G401 (cell line): Measurements from ENCODE around the gene UTP14A. TPM values are rescaled to one million over a fixed set of nuclear protein-coding genes. Genes with fewer than 3 reads are reported as not detected.
"Not testable (repeated sequence)": the region's sequence is repeated elsewhere in the genome, so short reads cannot be mapped to it uniquely, and the experiment has no call there.

Source experiments
- DNase-seq: peaks from one replicate; pipeline ENCODE4 v3.0.0-alpha.2; 2015; ENCODE audit warnings: low spot score
- in situ Hi-C: cut with HindIII; loops from 2 replicates; pipeline ENCODE4 v1.10.0; 2016; ENCODE audit warnings: low sequenced_read_pairs, mixed read lengths
- total RNA-seq: library from RNA; depleted of rRNA; stranded (reverse); fragments of >200 nt; shearing (Covaris generic); gene quantifications from 2 replicates; pipeline ENCODE4 v1.2.3, GENCODE V29; 2014; rRNA removed

The UTP14A gene, protein sequence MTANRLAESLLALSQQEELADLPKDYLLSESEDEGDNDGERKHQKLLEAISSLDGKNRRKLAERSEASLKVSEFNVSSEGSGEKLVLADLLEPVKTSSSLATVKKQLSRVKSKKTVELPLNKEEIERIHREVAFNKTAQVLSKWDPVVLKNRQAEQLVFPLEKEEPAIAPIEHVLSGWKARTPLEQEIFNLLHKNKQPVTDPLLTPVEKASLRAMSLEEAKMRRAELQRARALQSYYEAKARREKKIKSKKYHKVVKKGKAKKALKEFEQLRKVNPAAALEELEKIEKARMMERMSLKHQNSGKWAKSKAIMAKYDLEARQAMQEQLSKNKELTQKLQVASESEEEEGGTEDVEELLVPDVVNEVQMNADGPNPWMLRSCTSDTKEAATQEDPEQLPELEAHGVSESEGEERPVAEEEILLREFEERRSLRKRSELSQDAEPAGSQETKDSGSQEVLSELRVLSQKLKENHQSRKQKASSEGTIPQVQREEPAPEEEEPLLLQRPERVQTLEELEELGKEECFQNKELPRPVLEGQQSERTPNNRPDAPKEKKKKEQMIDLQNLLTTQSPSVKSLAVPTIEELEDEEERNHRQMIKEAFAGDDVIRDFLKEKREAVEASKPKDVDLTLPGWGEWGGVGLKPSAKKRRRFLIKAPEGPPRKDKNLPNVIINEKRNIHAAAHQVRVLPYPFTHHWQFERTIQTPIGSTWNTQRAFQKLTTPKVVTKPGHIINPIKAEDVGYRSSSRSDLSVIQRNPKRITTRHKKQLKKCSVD
- total RNA-seq: 9.6 and 12.1 TPM in 2 replicates

- DNase-seq: peak; percentile 92
- in situ Hi-C loops: no loop called here
Observed at GRCh38 chrX:129905787-129906580, at the start of gene UTP14A. Gene UTP14A (plus strand): TSS chrX:129906164. CDS start chrX:129906211, 47 bp downstream.

- in situ Hi-C loops, DNase-seq: not testable (repeated sequence)
Observed at GRCh38 chrX:129859134-129859533, 46.8 kb upstream of the UTP14A start.

DNA sequence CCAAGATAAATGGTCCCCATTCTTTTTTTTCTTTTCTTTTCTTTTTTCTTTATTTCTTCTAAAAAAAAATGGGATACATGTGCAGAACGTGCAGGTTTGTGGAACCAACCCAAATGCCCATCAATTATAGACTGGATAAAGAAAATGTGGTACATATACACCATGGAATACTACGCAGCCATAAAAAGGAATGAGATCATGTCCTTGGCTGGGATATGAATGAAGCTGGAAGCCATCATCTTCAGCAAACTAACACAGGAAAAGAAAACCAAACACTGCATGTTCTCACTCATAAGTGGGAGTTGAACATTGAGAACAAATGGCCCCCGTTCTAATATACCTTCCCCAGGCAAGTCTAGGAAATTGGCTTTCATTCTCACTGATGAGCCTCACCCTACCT, 39.6 kb upstream of the UTP14A start:
- in situ Hi-C loops, DNase-seq: not testable (repeated sequence)

GRCh38 chrX:129872524-129872923, 33.4 kb upstream of the UTP14A start:
- in situ Hi-C loops: no loop called here
- no peak for DNase-seq

DNA sequence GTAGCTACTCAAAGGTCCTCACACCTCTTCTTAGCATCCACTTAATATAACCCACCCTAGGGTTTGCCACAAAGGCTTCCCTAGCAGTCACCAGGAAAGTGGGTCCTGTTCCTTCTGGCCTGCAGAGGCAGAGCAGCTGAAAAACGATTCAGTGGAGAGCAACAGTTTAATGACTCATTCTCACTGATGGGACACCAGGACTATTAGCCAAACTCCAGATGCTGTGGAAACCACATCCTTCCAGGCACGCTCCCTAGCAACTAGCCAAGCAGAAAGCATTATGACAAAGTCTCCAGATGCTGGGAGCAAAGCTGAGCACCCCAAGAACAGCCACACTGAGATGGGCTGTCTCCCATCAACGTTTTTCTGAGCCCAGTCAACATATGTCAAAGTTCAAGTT, 30.3 kb upstream of the UTP14A start:
- in situ Hi-C loops: no loop called here
- no peak for DNase-seq

DNA sequence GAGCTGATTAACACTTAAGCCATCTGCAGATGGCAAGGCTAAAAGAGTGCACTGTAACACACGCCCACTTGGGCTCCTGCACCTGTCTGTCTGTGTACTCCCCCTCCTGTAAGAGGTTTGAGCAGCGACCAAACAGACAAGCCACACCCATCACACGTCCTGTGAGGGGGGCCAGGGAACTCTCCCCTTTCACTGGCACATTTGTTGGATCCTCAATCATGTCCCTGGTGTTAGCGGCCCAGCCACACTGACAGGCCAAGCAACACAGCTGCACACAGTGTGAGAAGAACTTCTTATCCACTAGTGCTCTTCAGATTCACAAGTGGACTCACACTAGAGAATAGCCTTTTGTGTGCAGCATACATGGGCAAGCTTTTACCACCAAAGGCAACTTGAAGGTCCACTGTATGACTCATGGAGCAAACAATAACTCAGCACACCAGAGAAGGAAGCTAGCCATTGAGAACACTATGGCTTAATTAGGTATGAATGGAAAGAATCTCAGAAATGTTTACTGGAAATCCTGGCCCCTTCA, 29.1 kb upstream of the UTP14A start:
- in situ Hi-C loops: no loop called here

DNA sequence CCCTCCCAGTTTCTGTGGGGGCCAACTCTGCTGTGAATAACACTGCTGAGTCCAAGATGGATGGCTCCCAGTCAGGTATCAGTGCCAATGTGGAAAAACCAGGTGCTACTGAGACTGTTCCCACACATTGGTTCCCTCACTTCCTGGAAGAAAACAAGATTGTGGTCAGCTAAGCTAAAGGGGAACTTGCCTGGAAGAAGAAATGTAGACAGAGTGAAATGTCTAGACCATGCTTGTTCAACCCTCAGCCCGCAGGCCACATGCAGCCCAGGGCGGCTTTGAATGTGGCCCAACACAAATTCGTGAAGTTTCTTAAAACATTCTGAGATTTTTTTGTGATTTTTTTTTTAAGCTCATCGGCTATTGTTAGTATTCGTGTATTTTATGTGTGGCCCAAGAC, 28.6 kb upstream of the UTP14A start:
- no peak for DNase-seq

More for the DNA sequence above, 29.1 kb upstream of the UTP14A start:
- DNase-seq: no peak

DNA sequence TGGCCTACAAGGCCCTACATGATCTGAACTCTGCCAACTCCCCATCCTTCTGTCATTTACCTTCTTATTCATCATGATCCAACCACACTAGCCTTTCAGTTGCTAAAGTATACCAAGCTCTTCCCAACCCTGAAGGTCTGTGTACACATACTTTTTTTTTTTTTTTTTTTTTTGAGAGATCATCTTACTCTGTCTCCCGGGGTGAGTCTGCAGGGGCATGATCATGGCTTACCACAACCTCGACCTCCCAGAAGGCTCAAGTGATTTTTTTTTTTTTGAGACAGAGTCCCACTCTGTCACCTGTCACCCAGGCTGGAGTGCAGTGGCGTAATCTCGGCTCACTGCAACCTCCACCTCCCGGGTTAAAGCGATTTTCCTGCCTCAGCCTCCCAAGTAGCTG, 5.9 kb upstream of the UTP14A start:
- DNase-seq: no peak
- in situ Hi-C loops: no loop called here

More for the DNA sequence above, 28.6 kb upstream of the UTP14A start:
- in situ Hi-C loops: no loop called here

DNA sequence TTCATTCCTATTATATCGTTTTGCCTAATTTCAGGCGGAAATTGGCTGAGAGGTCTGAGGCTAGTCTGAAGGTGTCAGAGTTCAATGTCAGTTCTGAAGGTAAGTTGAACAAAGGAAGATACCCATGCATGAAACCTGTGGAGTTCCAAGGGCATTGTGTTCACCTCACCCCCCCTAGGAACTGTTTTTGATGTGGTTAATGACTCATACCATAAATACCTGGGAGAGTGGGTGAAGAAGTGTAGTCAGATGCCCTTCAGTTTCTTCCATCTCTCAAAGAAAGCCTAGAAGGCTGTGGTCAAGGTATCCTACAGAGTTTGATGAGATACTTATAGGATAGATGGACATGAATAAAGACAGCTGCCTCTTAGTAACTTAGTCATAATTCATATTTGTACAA, 2.7 kb downstream of the UTP14A start:
- in situ Hi-C loops: no loop called here
- no peak for DNase-seq

GRCh38 chrX:129925305-129926092, 19.5 kb downstream of the UTP14A start:
- in situ Hi-C loops: no loop called here
- DNase-seq: peak; percentile 81

DNA sequence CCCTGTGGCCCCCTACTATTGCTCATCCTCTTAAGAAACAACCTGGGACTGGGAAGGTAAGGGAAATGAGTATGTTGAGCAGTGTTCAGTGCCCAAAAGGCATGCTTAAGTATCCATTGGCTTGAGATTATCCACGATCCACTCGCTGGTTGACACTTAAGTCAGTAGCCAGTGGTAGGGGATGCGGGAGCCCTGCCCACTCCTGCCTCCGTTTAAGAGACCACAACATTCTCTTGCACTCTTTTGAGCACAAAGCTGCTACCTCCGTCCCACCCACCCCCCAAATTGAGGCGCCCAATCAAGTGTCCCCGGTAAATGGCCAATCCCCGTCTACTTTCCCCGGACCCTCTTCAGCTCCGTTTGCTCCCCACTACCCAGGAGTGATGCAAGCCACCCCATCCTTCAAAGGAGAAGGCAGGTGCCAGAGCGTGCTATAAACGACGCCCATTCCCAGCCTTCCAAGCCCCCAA, 25.0 kb downstream of the UTP14A start:
- in situ Hi-C loops: no loop called here
- DNase-seq: no peak

- DNase-seq: peak; percentile 92
- in situ Hi-C loops: no loop called here
Observed at GRCh38 chrX:129931411-129932015, 25.5 kb downstream of the UTP14A start.

GRCh38 chrX:129932016-129932820, 26.3 kb downstream of the UTP14A start:
- in situ Hi-C loops: no loop called here
- DNase-seq: peak; percentile 88

DNA sequence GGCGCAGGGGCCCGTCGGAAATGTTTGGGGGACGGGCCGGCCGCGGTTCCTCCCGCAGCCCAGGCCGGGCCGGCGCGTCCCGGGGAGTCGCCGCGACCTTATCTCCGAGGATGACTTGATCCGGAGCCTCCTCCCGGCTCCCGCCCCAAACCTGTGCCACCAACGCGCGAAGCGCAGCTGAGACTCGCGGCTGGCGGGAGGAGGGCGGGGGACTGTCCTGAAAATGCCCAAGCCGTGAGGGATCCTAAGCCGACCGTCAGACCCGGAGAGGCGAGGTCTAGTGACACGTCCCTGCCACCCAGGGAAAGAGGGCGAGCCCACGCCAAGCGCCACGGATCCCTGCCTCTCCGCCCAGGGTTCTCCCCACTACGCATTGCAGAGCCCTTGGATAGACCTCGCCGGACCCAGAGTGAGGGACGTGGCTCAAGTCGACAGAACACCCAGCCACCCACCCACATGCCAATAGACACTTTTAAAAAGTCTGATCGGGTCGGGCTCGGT, 26.9 kb downstream of the UTP14A start:
- in situ Hi-C loops: no loop called here
- peak; percentile 13 for DNase-seq

- in situ Hi-C loops: no loop called here
Observed at GRCh38 chrX:129933700-129934099, 27.7 kb downstream of the UTP14A start.

GRCh38 chrX:129934461-129934860, 28.5 kb downstream of the UTP14A start:
- DNase-seq: no peak
- in situ Hi-C loops: no loop called here

More at GRCh38 chrX:129933700-129934099, 27.7 kb downstream of the UTP14A start:
- no peak for DNase-seq

DNA sequence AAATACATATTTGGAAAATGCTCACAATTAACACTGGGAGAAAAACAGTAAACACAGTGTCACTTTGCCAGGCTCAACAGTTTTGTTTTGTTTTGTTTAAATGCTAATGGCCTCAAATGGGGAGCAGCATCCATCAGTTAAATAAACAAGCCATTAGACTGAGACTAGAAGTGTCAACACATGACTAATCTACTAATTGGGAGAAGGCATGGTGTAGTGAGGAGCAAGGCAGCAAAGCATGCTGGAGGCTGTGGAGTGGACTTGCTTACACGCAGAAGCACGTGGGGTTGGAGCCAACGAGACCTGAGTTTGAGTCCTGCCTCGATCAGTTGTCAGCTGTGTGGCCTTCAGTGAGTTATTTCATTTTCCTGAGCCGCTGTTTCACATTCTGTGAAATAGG, 29.0 kb downstream of the UTP14A start:
- DNase-seq: no peak
- in situ Hi-C loops: no loop called here
